ENCODE data around the gene AACS.
"Not testable (repeated sequence)": the region's sequence is repeated elsewhere in the genome, so short reads cannot be mapped to it uniquely, and the experiment has no call there.

Gene AACS

GRCh38 chr12:125099409-125099782, 34.2 kb downstream of the AACS start:
- in situ Hi-C loops (cut with HindIII; ENCODE audit: low pct_unique_long_range_greater_than_20kb, low sequenced_read_pairs) = no loop called here
- no peak for TF ChIP-seq JUND (IDR thresholded peaks at IDR 0.05; ENCODE audit: low read depth)

DNA sequence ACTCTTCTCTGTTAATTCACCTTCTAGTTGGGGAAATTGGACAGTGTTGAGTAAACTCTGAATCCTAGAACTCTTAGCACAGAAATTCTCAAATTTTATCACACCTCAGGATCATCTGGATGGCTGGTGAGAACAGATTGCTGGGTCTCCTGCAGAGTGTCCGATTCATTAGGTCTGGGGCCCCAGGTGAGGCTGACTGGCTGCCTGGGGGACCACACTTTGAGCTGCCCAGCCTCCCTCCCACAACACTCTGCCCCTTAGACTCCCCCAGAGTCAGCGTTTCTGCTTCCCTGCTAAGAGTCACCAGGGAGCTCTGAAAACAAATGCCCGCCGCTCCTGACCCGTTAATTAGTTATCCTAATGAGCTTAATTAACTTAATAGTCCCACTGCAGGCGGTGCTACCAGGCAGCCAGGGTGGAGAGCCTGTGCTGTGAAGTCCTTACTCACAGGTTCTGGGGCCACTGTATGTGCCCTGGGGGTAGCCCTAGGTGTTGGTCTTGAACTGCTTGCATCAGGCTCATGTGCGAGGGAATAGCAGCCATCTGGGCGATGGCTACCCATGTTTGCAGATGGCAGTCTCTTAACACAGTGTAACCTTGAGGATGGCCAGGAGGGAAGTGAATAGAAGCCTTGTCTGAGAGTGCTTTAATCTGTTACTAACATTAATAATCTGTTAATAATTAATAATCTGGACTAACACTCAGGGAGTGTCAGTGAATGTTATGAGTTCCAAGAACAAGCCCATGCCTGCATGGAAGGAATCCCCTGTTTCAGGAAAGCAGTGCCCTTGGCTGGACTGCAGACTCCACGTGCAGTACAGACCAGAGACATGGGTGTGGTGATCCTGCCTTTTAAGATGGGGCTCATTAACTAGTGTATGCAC, 35.6 kb downstream of the AACS start:
- DNase-seq (ENCODE audit: low read depth in 1 of 2, low spot score in 1 of 2) = no peak
- no peak for TF ChIP-seq JUND (IDR thresholded peaks at IDR 0.05; ENCODE audit: low read depth)
- in situ Hi-C loops (cut with HindIII; ENCODE audit: low pct_unique_long_range_greater_than_20kb, low sequenced_read_pairs) = no loop called here

More at GRCh38 chr12:125099409-125099782, 34.2 kb downstream of the AACS start:
- DNase-seq (ENCODE audit: low read depth in 1 of 2, low spot score in 1 of 2) = no peak

DNA sequence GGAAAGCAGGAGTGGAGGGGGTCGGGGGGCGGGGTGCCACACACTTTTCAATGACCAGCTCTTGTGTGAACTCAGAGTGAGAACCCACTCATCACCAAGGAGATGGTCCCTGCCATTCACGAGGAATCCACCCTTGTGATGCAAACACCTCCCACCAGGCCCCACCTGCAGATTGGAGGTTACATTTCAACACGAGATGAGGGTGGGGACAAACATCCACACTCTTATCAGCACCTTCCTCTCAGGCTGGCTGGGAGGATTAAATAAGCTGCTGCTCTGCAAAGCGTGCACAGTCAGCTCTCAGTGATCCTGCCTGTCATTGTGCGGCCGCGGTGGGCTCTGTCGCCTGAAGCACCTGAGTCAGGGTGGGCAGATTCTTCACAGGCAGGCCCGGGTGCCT, 39.7 kb downstream of the AACS start:
- in situ Hi-C loops (cut with HindIII; ENCODE audit: low pct_unique_long_range_greater_than_20kb, low sequenced_read_pairs) = no loop called here
- no peak for DNase-seq (ENCODE audit: low read depth in 1 of 2, low spot score in 1 of 2)
- no peak for TF ChIP-seq JUND (IDR thresholded peaks at IDR 0.05; ENCODE audit: low read depth)

- in situ Hi-C loops (cut with HindIII; ENCODE audit: low pct_unique_long_range_greater_than_20kb, low sequenced_read_pairs) = no loop called here
- TF ChIP-seq JUND (IDR thresholded peaks at IDR 0.05; ENCODE audit: low read depth) = no peak
- no peak for DNase-seq (ENCODE audit: low read depth in 1 of 2, low spot score in 1 of 2)
Measured at GRCh38 chr12:125105600-125105999, 40.4 kb downstream of the AACS start.

DNA sequence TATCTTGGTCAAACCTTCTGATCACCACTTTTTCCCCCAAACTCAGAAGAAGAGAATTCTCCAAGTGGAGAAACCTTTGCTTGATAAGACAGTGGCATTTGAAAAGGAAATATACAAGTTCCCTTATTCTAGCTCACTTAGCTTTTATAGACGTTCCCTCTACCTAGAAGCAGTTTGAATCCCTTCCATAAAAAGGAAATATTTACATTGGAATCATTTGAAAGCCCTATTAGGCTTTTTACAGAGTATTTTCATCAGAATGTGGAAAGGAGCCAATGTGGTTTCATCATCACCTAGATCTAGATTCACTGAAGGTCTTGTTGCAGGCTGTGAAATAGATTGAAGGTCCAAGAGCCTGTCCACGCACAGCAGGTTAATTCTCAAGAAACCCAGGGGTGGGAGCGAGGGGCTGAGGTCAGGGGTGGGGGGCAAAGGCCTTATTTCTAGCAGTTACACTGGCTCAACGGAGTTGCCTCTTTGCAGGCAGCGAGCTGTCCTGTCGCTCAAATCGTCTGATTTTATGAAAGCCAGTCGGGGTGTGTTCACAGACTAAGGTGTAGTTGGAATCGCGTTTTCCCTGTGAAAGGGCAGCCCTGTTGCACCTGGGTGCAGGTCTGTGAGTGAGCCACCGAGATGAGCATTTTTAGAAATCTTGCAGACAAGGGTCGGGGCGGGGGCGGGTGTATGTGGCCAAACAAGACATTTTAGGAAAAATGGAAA, 45.6 kb downstream of the AACS start:
- no peak for DNase-seq (ENCODE audit: low read depth in 1 of 2, low spot score in 1 of 2)
- no peak for TF ChIP-seq JUND (IDR thresholded peaks at IDR 0.05; ENCODE audit: low read depth)
- in situ Hi-C loops (cut with HindIII; ENCODE audit: low pct_unique_long_range_greater_than_20kb, low sequenced_read_pairs) = no loop called here

DNA sequence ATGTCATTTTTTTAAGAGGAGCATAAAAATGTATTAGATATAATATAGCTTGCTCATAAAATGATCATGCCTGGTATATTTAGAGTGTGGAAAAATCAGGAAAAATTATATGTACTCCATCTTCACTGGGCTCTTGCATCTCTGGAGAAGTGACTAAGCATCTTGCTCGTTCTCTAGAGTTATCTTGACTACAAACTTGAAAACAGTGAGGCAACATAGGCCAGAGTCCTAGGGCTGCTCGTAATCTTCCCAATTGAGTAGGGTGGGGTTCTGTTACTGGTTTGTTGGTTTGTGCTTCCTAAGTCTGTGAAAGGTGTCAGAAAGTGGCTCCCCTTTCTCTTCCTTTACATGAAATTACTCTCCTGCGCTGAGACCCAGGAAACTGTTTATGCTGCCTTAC, 46.2 kb downstream of the AACS start:
- no peak for TF ChIP-seq JUND (IDR thresholded peaks at IDR 0.05; ENCODE audit: low read depth)
- in situ Hi-C loops (cut with HindIII; ENCODE audit: low pct_unique_long_range_greater_than_20kb, low sequenced_read_pairs) = no loop called here
- no peak for DNase-seq (ENCODE audit: low read depth in 1 of 2, low spot score in 1 of 2)

GRCh38 chr12:125112614-125113013, 47.4 kb downstream of the AACS start:
- DNase-seq (ENCODE audit: low read depth in 1 of 2, low spot score in 1 of 2); in situ Hi-C loops (cut with HindIII; ENCODE audit: low pct_unique_long_range_greater_than_20kb, low sequenced_read_pairs): not testable (repeated sequence)

- TF ChIP-seq JUND (IDR thresholded peaks at IDR 0.05; ENCODE audit: low read depth) = no peak
- DNase-seq (ENCODE audit: low read depth in 1 of 2, low spot score in 1 of 2) = no peak
- in situ Hi-C loops (cut with HindIII; ENCODE audit: low pct_unique_long_range_greater_than_20kb, low sequenced_read_pairs) = no loop called here
Measured at GRCh38 chr12:125113263-125113662, 48.0 kb downstream of the AACS start.

GRCh38 chr12:125113789-125114188, 48.6 kb downstream of the AACS start:
- in situ Hi-C loops (cut with HindIII; ENCODE audit: low pct_unique_long_range_greater_than_20kb, low sequenced_read_pairs) = no loop called here
- TF ChIP-seq JUND (IDR thresholded peaks at IDR 0.05; ENCODE audit: low read depth) = no peak
- DNase-seq (ENCODE audit: low read depth in 1 of 2, low spot score in 1 of 2) = no peak

DNA sequence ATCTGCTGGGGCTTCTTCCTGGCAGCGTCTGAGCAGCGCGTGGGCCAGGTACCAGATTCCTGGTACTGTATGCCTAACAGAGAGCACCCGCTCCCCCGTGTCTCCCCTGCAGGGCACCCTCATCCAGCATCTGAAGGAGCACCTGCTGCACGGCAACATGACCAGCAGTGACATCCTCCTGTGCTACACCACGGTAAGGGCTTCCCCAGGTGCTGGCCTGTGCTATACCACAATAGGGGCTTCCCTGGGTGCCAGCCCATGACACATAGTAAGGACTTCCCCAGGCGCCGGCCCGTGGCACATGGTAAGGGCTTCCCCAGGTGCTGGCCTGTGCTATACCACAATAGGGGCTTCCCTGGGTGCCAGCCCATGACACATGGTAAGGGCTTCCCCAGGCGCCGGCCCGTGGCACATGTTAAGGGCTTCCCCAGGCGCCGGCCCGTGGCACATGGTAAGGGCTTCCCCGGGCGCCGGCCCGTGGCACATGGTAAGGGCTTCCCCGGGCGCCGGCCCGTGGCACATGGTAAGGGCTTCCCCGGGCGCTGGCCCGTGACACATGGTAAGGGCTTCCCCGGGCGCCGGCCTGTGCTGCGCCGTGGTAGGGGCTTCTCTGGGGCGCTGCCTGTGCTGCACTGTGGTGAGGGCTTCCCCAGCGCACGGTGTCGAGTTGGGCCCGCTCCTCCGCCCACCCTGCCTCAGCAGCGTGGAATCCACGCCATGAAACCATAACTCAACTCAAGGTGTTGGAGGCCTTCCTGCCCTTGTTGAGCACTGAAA, 49.3 kb downstream of the AACS start:
- in situ Hi-C loops (cut with HindIII; ENCODE audit: low pct_unique_long_range_greater_than_20kb, low sequenced_read_pairs) = no loop called here
- no peak for DNase-seq (ENCODE audit: low read depth in 1 of 2, low spot score in 1 of 2)
- no peak for TF ChIP-seq JUND (IDR thresholded peaks at IDR 0.05; ENCODE audit: low read depth)

DNA sequence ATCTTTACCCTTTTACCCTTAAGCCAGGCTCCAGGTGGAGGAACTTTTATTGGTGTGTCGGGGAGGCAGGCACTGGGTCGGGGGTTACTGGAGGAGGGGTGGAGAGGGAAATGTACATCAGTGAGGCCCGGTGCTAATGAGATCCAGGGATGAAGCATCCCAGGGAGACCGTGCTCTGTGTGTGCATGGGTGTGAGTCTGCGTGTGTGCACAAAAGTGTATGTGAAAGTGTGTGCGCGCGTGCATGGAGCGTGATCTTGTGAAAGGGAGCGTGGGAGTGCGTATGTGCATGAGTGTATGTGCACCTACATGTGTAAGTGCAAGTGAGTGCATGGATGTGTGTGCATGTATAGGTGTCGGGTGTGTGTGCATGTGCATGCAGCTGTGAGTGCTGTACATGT, 55.3 kb downstream of the AACS start:
- DNase-seq (ENCODE audit: low read depth in 1 of 2, low spot score in 1 of 2) = no peak
- in situ Hi-C loops (cut with HindIII; ENCODE audit: low pct_unique_long_range_greater_than_20kb, low sequenced_read_pairs) = no loop called here
- TF ChIP-seq JUND (IDR thresholded peaks at IDR 0.05; ENCODE audit: low read depth) = no peak

DNA sequence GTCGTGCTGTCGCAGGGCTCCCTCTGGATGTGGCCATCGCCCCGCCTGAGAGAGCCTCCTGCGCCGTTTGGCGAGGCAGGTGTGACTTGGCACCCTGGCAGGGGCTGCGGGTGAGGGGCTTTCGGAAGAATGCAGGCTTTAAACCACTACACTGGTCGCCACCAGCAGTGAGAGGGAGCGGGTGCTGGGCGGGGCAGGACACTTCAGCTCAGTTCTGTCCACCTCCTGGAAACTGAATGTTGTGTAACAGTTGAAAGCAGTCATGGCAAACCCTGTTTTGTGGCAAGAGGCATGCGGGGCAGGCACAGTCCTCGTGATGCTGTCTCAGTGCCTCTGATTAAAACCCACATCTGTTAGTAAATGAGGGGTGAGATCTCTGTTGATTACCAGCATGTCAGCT, 55.9 kb downstream of the AACS start:
- no peak for TF ChIP-seq JUND (IDR thresholded peaks at IDR 0.05; ENCODE audit: low read depth)
- in situ Hi-C loops (cut with HindIII; ENCODE audit: low pct_unique_long_range_greater_than_20kb, low sequenced_read_pairs) = no loop called here
- no peak for DNase-seq (ENCODE audit: low read depth in 1 of 2, low spot score in 1 of 2)

DNA sequence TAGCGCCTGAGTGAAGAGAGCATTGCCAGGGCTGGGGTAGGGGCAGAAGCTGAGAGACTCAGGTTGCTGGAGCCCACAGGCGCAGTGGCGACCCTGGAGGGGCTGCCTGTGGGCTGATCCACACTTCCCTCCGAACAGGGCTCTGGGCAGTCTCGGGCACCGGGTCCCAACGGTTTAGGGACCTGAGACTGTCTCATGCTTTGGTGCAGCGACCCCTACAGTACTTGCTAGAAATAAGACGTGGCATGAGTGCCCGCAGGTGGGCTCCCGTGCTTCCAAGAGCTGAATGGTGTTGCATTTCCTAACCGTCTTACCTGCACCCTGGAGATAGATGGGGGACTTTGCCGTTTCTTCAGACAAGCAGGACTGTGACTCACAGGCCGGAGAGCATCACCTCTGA, 57.4 kb downstream of the AACS start:
- no peak for DNase-seq (ENCODE audit: low read depth in 1 of 2, low spot score in 1 of 2)
- TF ChIP-seq JUND (IDR thresholded peaks at IDR 0.05; ENCODE audit: low read depth) = no peak
- in situ Hi-C loops (cut with HindIII; ENCODE audit: low pct_unique_long_range_greater_than_20kb, low sequenced_read_pairs) = no loop called here
